SIG-M5 (cell line): Measurements from ENCODE around the gene TNRC18.
"Not testable (repeated sequence)": the region's sequence is repeated elsewhere in the genome, so short reads cannot be mapped to it uniquely, and the experiment has no call there.

ENCODE experiments used
- DNase-seq: peaks from one replicate; lab custom pipeline; 2025; lab: John Stamatoyannopoulos, UW

The TNRC18 gene

GRCh38 chr7:5349437-5350173, 74.0 kb downstream of the TNRC18 start:
- no peak for DNase-seq

GRCh38 chr7:5349005-5349380, 74.6 kb downstream of the TNRC18 start:
- DNase-seq, result no peak

GRCh38 chr7:5348134-5349004, 75.3 kb downstream of the TNRC18 start:
- DNase-seq, result no peak

GRCh38 chr7:5345671-5346070, 78.0 kb downstream of the TNRC18 start:
- DNase-seq, result no peak

GRCh38 chr7:5345171-5345570, 78.5 kb downstream of the TNRC18 start:
- DNase-seq, result no peak

GRCh38 chr7:5344342-5344741, 79.3 kb downstream of the TNRC18 start:
- no peak for DNase-seq

GRCh38 chr7:5343884-5344283, 79.8 kb downstream of the TNRC18 start:
- DNase-seq, result no peak

- no peak for DNase-seq
Observed at GRCh38 chr7:5342631-5343030, 81.0 kb downstream of the TNRC18 start.

GRCh38 chr7:5339955-5340354, 83.7 kb downstream of the TNRC18 start:
- no peak for DNase-seq

GRCh38 chr7:5337047-5337446, 86.6 kb downstream of the TNRC18 start:
- no peak for DNase-seq

- no peak for DNase-seq
Observed at GRCh38 chr7:5334671-5335070, 89.0 kb downstream of the TNRC18 start.

- no peak for DNase-seq
Observed at GRCh38 chr7:5333121-5334045, 90.3 kb downstream of the TNRC18 start.

- no peak for DNase-seq
Observed at GRCh38 chr7:5332579-5332978, 91.1 kb downstream of the TNRC18 start.

- DNase-seq, result no peak
Observed at GRCh38 chr7:5330288-5330687, 93.3 kb downstream of the TNRC18 start.

GRCh38 chr7:5324961-5325360, 98.7 kb downstream of the TNRC18 start:
- no peak for DNase-seq

GRCh38 chr7:5323800-5324781, 99.5 kb downstream of the TNRC18 start:
- DNase-seq, result not testable (repeated sequence)

GRCh38 chr7:5322621-5323410, 100.8 kb downstream of the TNRC18 start:
- DNase-seq, result no peak

- no peak for DNase-seq
Observed at GRCh38 chr7:5320802-5321396, 102.7 kb downstream of the TNRC18 start.

- DNase-seq, result no peak
Observed at GRCh38 chr7:5320391-5320790, 103.2 kb downstream of the TNRC18 start.

GRCh38 chr7:5318613-5319012, 105.0 kb downstream of the TNRC18 start:
- not testable (repeated sequence) for DNase-seq
